ENCODE measurements around the gene TMEM266. TPM values are rescaled to one million over a fixed set of nuclear protein-coding genes. Genes with fewer than 3 reads are reported as not detected.

The TMEM266 gene
- total RNA-seq, 4 donors from 2014 or later, result 0.17 to 0.40 TPM; not detected in 2

- peaks cover 0 to 21% (median 0%) of the 10 kb centered on the region in 4 donors for H3K27me3 ChIP-seq
- no peaks in the 10 kb centered on the region for H3K9me3 ChIP-seq
- H3K4me3 ChIP-seq, result peak overlapping the region in 3 of 4 donors; percentile 2 to 23 (median 20)
- TF ChIP-seq POLR2A (IDR thresholded peaks at IDR 0.05; ENCODE audit: low read depth), result no peak
- peak; percentile 84 to 95 (median 85) for TF ChIP-seq CTCF (IDR thresholded peaks at IDR 0.05)
- H3K27ac ChIP-seq (replicated peaks in 1 of 4), result no peak overlapping the region
- DNase-seq (ENCODE audit: extremely low spot score), result no peak
- no peaks in the 10 kb centered on the region for H3K36me3 ChIP-seq
- intact Hi-C loops (cut with DNase I), result loop anchor here (2.0 to 10.0 kb wide), 2 partner anchors 83 to 335 kb away; no protein-coding TSS in a partner anchor
- peaks cover 8 to 15% (median 13%) of the 10 kb centered on the region in 4 donors for H3K4me1 ChIP-seq
- 32% methylated on average over 8 of the region's 16 CpGs for WGBS
These were observed 79.7 kb downstream of the TMEM266 start for GRCh38 chr15:76139368-76140073.

GRCh38 chr15:76140074-76140464 is 80.3 kb downstream of the TMEM266 start:
- Histone ChIP-seq H3K27ac (replicated peaks in 1 of 4) (no peak overlapping the region), H3K4me3 (peak overlapping the region in 3 of 4 donors; percentile 2 to 23 (median 20)), H3K36me3 (no peaks in the 10 kb centered on the region), H3K4me1 (peaks cover 8 to 15% (median 13%) of the 10 kb centered on the region in 4 donors), H3K27me3 (peaks cover 0 to 27% (median 0%) of the 10 kb centered on the region in 4 donors), H3K9me3 (no peaks in the 10 kb centered on the region)
- intact Hi-C loops (cut with DNase I), result no loop called here
- 28% methylated on average over 13 of the region's 14 CpGs for WGBS
- no peak for TF ChIP-seq EP300 (IDR thresholded peaks at IDR 0.05)
- TF ChIP-seq CTCF (IDR thresholded peaks at IDR 0.05), result no peak
- TF ChIP-seq POLR2A (IDR thresholded peaks at IDR 0.05; ENCODE audit: low read depth), result no peak
- TF ChIP-seq POLR2AphosphoS5 (IDR thresholded peaks at IDR 0.05), result no peak
- no peak for DNase-seq (ENCODE audit: extremely low spot score)

GRCh38 chr15:76146812-76147211 is 87.0 kb downstream of the TMEM266 start:
- H3K4me1 ChIP-seq, result peaks cover 9 to 34% (median 31%) of the 10 kb centered on the region in 4 donors
- H3K36me3 ChIP-seq, result no peaks in the 10 kb centered on the region
- TF ChIP-seq POLR2A (IDR thresholded peaks at IDR 0.05; ENCODE audit: low read depth) (no peak), CTCF (IDR thresholded peaks at IDR 0.05) (no peak), EP300 (IDR thresholded peaks at IDR 0.05) (no peak), POLR2AphosphoS5 (IDR thresholded peaks at IDR 0.05) (no peak)
- no peak overlapping the region for H3K27ac ChIP-seq (replicated peaks in 1 of 4)
- DNase-seq (ENCODE audit: extremely low spot score), result no peak
- no peaks in the 10 kb centered on the region for H3K9me3 ChIP-seq
- intact Hi-C loops (cut with DNase I), result no loop called here
- peaks cover 0 to 51% (median 5%) of the 10 kb centered on the region in 4 donors for H3K27me3 ChIP-seq
- H3K4me3 ChIP-seq, result no peak overlapping the region
- 71% methylated on average over 5 of the region's 5 CpGs for WGBS

- no peaks in the 10 kb centered on the region for H3K36me3 ChIP-seq
- no peak overlapping the region for H3K4me3 ChIP-seq
- TF ChIP-seq POLR2AphosphoS5 (IDR thresholded peaks at IDR 0.05) (no peak), CTCF (IDR thresholded peaks at IDR 0.05) (peak; percentile 76 to 95 (median 83))
- WGBS, result 18% methylated on average over 20 of the region's 21 CpGs
- peaks cover 0 to 40% (median 5%) of the 10 kb centered on the region in 4 donors for H3K27me3 ChIP-seq
- no peaks in the 10 kb centered on the region for H3K9me3 ChIP-seq
- no peak for DNase-seq (ENCODE audit: extremely low spot score)
- peaks cover 9 to 34% (median 31%) of the 10 kb centered on the region in 4 donors for H3K4me1 ChIP-seq
- intact Hi-C loops (cut with DNase I), result no loop called here
- no peak overlapping the region for H3K27ac ChIP-seq (replicated peaks in 1 of 4)
These were observed 88.3 kb downstream of the TMEM266 start for GRCh38 chr15:76147906-76148570.
